ENCODE measurements around the gene ASXL2.
"Not testable (repeated sequence)": the region's sequence is repeated elsewhere in the genome, so short reads cannot be mapped to it uniquely, and the experiment has no call there.

ASXL2 gene

DNA sequence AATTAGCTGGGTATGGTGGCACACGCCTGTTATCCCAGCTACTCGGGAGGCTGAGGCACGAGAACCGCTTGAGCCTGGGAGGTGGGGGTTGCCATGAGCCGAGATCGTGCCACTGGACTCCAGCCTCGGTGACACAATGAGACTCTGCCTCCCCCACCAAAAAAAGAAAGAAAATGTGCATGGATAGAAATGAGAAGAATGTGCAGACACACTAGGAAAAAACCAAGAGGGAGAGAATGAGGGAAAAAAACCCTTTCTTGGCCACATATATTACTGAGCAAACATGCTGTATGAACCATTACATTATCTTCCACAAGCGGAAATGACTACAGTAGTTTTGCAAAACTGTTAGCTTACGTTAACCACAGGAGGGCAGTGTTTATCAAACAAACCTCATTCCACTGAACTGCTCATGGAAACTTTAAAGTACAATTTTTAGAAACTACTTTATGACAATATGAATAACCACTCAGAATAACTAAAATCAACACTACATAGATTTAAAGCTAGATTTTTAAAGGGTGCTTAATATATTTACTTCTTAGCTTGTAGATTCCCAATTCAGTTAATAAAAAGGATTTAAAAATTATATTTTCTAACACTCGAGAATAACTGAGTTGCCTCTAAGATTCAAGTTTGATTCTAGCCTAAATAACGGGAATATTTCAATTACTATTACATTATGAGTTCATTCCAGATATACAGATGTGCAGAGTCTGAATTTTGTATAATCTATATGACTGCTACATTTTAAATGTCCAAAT is 26.4 kb downstream of the ASXL2 start:
- Histone ChIP-seq H4K20me1 (ENCODE audit: low read depth, low read length) (peaks cover 9% of the 10 kb centered on the region), H3K36me3 (ENCODE audit: low read length) (no peaks in the 10 kb centered on the region), H2AFZ (ENCODE audit: low read depth, low read length, severe bottlenecking) (no peak overlapping the region), H3K79me2 (ENCODE audit: insufficient read depth, low read length) (peaks cover 45% of the 10 kb centered on the region), H3K9me2 (replicated peaks; ENCODE audit: insufficient read depth, low read length) (no peaks in the 10 kb centered on the region), H3K27ac (ENCODE audit: low read depth, low read length) (peak overlapping the region; percentile 35; the same call in 1 of the 2 replicates), H3K9ac (ENCODE audit: low read length) (no peak overlapping the region), H3K4me2 (ENCODE audit: low read depth, low read length, poor library complexity, severe bottlenecking) (peak overlapping the region; percentile 34), H3K4me3 (ENCODE audit: insufficient read depth, low read length, poor library complexity, severe bottlenecking) (no peak overlapping the region), H3F3A (ENCODE audit: insufficient read depth) (peaks cover 10% of the 10 kb centered on the region; the same call in 1 of the 2 replicates), H3K27me3 (ENCODE audit: low read length) (no peaks in the 10 kb centered on the region), H3K9me3 (ENCODE audit: insufficient read depth, low read length) (no peaks in the 10 kb centered on the region)
- no peak for TF ChIP-seq EZH2phosphoT487 (conservative IDR thresholded peaks at IDR 0.05; ENCODE audit: low read length)
- TF ChIP-seq, protein P1, sequence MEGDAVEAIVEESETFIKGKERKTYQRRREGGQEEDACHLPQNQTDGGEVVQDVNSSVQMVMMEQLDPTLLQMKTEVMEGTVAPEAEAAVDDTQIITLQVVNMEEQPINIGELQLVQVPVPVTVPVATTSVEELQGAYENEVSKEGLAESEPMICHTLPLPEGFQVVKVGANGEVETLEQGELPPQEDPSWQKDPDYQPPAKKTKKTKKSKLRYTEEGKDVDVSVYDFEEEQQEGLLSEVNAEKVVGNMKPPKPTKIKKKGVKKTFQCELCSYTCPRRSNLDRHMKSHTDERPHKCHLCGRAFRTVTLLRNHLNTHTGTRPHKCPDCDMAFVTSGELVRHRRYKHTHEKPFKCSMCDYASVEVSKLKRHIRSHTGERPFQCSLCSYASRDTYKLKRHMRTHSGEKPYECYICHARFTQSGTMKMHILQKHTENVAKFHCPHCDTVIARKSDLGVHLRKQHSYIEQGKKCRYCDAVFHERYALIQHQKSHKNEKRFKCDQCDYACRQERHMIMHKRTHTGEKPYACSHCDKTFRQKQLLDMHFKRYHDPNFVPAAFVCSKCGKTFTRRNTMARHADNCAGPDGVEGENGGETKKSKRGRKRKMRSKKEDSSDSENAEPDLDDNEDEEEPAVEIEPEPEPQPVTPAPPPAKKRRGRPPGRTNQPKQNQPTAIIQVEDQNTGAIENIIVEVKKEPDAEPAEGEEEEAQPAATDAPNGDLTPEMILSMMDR (IDR thresholded peaks at IDR 0.05; ENCODE audit: insufficient read depth, low read length, poor library complexity, severe bottlenecking), result peak; percentile 56

DNA sequence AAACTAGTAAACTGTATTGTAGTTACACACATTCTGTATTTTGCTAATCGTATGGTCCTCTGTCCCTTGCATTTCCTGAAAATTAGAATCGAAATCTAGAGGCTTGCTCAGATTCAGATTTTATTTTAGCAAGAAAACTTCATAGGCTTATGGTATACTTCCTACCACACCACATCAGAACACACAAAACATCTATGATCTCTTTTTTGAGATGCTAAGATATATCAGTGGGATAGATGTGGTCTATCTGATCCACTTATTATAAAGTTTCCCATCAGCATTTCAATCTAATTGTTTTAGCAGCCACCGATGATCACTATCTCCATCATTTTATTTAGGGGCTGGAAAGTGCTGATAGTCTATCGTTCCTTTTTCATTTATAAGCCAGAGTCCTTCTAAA is 27.9 kb downstream of the ASXL2 start:
- not testable (repeated sequence) for H3K27ac ChIP-seq (ENCODE audit: low read depth, low read length); H4K20me1 ChIP-seq (ENCODE audit: low read depth, low read length); H3K9me2 ChIP-seq (replicated peaks; ENCODE audit: insufficient read depth, low read length); H3K4me2 ChIP-seq (ENCODE audit: low read depth, low read length, poor library complexity, severe bottlenecking); H3K36me3 ChIP-seq (ENCODE audit: low read length); H3K27me3 ChIP-seq (ENCODE audit: low read length); H2AFZ ChIP-seq (ENCODE audit: low read depth, low read length, severe bottlenecking); H3K9ac ChIP-seq (ENCODE audit: low read length); H3K4me3 ChIP-seq (ENCODE audit: insufficient read depth, low read length, poor library complexity, severe bottlenecking); H3F3A ChIP-seq (ENCODE audit: insufficient read depth); H3K9me3 ChIP-seq (ENCODE audit: insufficient read depth, low read length)
- peaks cover 51% of the 10 kb centered on the region for H3K79me2 ChIP-seq (ENCODE audit: insufficient read depth, low read length)

DNA sequence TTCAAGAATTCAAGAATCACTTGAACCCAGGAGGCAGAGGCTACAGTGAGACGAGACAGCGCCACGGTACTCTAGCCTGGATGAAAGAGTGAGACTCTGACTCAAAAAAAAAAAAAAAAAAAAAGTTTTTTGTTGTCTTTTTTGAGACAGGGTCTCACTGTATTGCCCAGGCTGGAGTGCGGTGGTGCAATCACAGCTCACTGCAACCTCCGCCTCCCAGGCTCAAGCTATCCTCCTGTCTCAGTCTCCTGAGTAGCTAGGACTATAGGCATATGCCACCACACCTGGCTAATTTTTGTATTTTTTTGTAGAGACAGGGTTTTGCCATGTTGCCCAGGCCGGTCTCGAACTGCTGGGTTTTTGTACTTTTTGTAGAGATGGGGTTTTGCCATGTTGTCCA is 28.9 kb downstream of the ASXL2 start:
- H3K36me3 ChIP-seq (ENCODE audit: low read length); H3K27ac ChIP-seq (ENCODE audit: low read depth, low read length); H3F3A ChIP-seq (ENCODE audit: insufficient read depth); H3K9me3 ChIP-seq (ENCODE audit: insufficient read depth, low read length); H3K4me3 ChIP-seq (ENCODE audit: insufficient read depth, low read length, poor library complexity, severe bottlenecking); H3K9ac ChIP-seq (ENCODE audit: low read length); H3K4me2 ChIP-seq (ENCODE audit: low read depth, low read length, poor library complexity, severe bottlenecking); H3K9me2 ChIP-seq (replicated peaks; ENCODE audit: insufficient read depth, low read length); H4K20me1 ChIP-seq (ENCODE audit: low read depth, low read length); H2AFZ ChIP-seq (ENCODE audit: low read depth, low read length, severe bottlenecking); H3K27me3 ChIP-seq (ENCODE audit: low read length): not testable (repeated sequence)
- H3K79me2 ChIP-seq (ENCODE audit: insufficient read depth, low read length), result peaks cover 51% of the 10 kb centered on the region

DNA sequence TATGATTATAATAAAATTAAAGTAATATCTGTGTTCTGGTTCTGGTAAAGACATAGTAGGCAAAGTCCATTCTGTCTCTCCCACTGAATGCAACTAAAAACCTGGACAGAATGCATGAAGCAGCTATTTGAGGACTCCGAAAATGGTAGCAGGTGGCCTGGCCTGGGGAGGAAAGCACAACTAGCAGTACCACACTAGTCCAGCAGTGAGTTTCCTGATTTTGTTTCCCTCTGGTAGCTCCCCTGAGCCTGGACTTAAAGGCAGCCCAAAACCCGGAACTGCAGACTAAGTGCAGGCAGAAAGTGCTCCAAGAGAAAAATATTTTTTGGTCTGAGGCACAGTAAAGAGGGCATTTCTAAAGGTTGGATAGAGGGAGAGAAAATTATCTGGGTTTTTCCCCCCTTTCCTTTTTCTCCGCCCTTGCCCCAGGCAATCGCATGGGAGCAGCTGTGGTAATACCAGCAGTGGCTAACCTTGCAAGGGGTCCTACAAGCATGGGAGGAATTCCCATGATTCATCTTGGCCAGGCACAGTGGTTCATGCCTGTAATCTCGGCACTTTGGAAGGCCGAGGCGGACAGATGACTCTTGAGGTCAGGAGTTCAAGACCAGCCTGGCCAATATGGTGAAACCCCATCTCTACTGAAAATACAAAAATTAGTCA is 32.3 kb downstream of the ASXL2 start:
- H3K36me3 ChIP-seq (ENCODE audit: low read length), result no peaks in the 10 kb centered on the region; the same call in 1 of the 2 replicates
- H3K9me3 ChIP-seq (ENCODE audit: insufficient read depth, low read length), result no peaks in the 10 kb centered on the region
- H3K27me3 ChIP-seq (ENCODE audit: low read length), result no peaks in the 10 kb centered on the region
- H3F3A ChIP-seq (ENCODE audit: insufficient read depth), result no peaks in the 10 kb centered on the region
- TF ChIP-seq, protein P1 (IDR thresholded peaks at IDR 0.05; ENCODE audit: insufficient read depth, low read length, poor library complexity, severe bottlenecking), result no peak
- TF ChIP-seq EZH2phosphoT487 (conservative IDR thresholded peaks at IDR 0.05; ENCODE audit: low read length), result no peak
- no peak overlapping the region for H3K4me2 ChIP-seq (ENCODE audit: low read depth, low read length, poor library complexity, severe bottlenecking)
- no peak overlapping the region for H3K4me3 ChIP-seq (ENCODE audit: insufficient read depth, low read length, poor library complexity, severe bottlenecking)
- H3K27ac ChIP-seq (ENCODE audit: low read depth, low read length), result no peak overlapping the region
- peaks cover 5% of the 10 kb centered on the region; the same call in 1 of the 2 replicates for H4K20me1 ChIP-seq (ENCODE audit: low read depth, low read length)
- H3K9ac ChIP-seq (ENCODE audit: low read length), result no peak overlapping the region
- no peak overlapping the region for H2AFZ ChIP-seq (ENCODE audit: low read depth, low read length, severe bottlenecking)
- H3K9me2 ChIP-seq (replicated peaks; ENCODE audit: insufficient read depth, low read length), result no peaks in the 10 kb centered on the region
- H3K79me2 ChIP-seq (ENCODE audit: insufficient read depth, low read length), result peaks cover 43% of the 10 kb centered on the region; the same call in 1 of the 2 replicates
